HG03442 (cell line): ENCODE data around the gene PDE4C.

ENCODE experiments used
- ATAC-seq: cut with Tn5 transposase; IDR thresholded peaks from one replicate; pipeline ENCODE4 v1.9.1; 2021; ENCODE audit warnings: mild to moderate bottlenecking, moderate library complexity; ENCODE audit not compliant: unreplicated experiment

PDE4C gene

DNA sequence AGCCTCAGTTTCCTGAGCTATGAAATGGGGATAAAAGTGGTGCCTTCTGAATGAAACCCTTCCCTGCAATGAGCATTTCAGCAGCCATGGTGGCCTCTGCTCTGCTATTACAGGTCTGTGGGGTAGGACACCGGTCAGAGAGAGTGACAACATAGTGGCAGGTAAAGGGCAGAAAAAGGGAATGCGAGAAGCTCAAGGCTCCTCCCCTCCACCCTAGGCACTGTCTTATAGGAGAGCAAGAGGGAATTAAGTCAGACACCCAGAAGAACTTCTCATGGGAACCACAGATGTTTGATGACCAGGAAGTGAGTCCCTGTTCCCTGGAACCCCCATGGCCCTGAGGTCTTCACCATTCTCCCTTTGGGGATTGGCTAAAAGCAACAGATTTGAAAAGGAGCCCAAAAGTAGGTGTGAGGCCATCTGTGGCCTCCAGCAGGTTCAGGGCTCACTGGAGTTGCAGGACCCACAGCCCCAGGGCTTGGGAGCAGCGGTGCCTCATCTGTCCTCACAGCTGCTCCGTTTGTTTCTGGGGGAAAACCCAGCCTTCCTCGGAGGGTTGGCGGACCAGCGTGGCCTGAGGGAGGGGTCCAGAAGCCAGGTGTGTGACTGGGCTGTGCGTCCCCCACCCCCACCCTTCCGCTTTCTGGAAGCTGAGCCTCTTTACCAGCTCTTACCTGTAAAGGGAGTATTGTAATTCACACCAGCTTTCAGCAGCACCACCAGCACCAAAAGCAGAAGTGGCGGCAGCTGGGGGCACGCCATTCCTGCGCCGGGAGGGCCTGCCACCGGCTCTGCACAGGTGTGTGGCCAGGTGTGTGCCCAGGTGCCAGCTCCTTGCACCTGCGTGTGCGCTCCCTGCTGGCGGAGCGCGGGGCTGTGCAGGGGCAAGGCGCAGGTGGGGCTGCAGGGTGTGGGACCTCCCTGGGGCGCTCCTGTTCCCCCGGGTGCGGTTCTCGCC, 28.6 kb upstream of the PDE4C start:
- no peak for ATAC-seq

GRCh38 chr19:18253716-18254115, 27.5 kb upstream of the PDE4C start:
- ATAC-seq = no peak

GRCh38 chr19:18253130-18253529, 26.9 kb upstream of the PDE4C start:
- ATAC-seq = no peak

- ATAC-seq = no peak
These were observed 26.1 kb upstream of the PDE4C start for GRCh38 chr19:18252370-18252717.

DNA sequence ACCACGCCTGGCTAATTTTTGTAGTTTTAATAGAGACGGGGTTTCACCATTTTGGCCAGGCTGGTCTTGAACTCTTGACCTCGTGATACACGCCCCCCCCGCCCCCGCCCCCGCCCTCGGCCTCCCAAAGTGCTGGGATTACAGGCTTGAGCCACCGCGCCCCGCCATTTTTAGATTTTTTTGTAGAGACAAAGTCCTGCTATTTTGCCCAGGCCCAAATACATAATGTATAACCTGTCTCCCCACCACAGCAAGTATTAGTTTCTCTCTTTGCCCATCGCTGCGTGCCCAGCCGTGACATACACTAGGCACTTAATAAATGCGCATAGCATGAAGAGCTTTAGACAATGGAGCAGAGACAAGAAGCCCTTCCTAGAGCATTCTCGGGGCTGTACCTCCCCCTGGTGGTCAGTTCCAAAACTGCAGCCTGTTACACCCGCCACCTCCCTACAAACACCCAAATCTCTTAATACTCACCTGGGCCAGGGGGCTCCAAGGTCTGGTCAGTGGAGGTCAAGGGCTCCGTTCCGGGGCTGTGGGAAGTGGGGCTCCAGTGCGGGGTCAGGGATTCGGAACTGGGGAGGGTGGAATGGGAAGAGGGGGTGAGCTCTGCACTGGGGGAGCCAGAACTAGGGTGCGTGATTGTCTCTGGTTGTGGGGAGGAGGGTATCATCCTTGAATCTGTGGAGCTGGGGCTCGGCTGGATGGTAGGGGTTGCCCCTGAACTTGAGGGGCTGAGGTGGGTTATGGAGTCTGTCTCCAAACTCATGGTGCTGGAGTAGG, 25.5 kb upstream of the PDE4C start:
- ATAC-seq = no peak

DNA sequence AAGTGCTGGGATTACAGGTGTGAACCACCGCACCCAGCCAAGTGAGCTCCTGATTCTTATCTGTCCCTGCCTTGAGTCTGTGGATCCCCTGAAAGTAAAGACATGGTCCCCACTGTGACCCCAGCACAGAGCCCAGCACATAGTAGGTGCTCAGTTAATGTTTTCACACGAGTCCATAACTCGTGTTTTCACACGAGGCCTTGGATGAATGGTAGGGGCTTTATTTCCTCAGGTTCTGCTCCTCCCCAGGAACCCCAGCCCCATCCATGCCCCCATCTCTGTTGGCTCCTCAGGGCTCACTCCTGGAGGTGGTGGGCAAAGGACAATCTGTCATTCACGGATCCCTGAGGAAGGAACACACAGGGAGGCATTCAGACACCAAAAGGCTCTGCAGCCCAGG, 23.6 kb upstream of the PDE4C start:
- ATAC-seq = no peak

GRCh38 chr19:18245297-18245696, 19.1 kb upstream of the PDE4C start:
- no peak for ATAC-seq

- ATAC-seq = no peak
These were observed 13.1 kb upstream of the PDE4C start for GRCh38 chr19:18239303-18239702.

GRCh38 chr19:18234194-18234593, 8.0 kb upstream of the PDE4C start:
- ATAC-seq = no peak

- no peak for ATAC-seq
These were observed 7.1 kb upstream of the PDE4C start for GRCh38 chr19:18233224-18233825.

DNA sequence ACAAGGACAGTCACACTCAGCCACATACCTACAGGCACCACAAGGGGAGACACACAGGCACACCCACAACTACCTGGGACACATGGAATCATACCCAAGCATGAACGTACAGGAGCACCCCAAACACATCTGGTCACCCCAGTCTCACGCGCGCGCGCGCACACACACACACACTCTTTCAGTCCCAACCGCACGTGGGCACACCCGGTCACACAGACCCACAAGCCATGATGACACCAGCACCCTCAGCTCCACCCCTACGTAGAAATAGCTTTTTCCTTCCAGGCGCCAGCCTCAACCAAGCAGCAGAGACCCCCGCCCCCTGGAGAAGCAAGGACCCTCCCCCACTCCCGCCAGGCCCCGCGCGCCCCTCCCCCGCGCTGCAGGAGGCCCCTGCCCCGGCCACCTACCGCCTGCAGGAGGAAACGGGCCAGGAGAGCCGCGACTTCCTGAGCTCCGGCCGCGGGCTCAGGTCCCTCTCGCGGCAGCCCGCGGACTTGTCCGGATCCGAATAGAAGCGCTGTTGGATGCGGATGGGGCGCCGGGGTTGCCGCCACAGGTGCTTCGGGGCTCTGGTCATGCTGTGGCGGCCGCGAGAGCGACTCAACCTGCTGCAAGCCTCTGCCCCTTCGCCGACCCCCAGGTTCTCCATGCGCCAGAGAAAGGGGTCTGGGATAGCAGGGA, 6.4 kb upstream of the PDE4C start:
- no peak for ATAC-seq

DNA sequence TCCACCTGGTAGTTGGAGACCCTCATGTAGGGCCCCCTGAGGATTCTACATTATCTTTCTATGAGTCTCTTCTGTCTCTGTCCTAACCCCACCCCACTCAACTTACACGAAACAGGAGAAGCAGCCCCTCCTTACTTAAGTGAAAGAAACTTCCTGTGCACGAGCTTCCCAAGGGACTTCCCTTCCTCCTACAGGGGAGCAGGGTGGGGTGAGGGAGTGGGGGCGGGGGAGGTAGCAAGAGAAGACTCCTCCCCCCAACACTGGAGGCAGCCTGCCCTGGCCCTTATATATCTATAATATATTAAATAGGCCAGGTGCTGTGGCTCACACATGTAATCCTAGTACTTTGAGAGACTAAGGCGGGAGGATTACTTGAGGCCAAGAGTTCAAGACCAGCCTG, 5.5 kb upstream of the PDE4C start:
- ATAC-seq = no peak

DNA sequence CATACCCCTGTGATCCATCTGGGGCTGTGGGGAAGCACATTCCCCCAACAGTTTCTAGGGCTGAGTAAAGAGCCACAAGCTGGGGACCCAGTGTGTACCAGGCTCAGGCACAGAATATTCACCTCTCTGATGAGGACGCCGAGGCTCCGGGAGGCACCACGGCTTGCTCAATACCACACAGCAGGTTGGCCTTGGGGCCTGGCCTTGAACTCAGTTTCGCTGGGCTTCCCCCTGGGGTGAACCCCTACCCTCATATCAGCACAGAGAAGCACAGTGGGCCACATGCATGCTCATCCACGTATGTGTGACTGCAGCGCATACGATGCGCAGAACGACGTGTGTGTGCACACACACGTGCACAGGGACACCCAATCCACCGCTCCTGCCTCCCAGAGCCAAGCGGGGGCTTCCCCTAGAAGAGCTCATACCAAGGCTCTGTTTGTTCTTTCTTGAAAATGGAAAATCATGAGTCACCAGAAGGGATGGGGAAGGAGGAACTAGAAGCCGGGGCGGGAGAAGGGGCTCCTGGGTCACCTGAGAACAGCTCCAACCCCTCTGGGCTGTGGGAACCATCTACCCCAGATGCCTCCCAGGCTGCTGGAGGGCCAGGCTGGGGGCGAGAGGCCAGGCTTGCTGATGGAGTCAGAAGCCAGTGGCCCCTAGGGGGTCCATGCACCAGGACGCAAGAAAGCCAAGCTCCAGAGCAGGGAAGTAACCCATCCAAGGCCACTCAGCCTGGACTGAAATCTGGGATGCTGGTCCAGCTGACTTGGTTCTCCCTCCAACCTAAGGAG, 4.9 kb upstream of the PDE4C start:
- ATAC-seq = no peak

DNA sequence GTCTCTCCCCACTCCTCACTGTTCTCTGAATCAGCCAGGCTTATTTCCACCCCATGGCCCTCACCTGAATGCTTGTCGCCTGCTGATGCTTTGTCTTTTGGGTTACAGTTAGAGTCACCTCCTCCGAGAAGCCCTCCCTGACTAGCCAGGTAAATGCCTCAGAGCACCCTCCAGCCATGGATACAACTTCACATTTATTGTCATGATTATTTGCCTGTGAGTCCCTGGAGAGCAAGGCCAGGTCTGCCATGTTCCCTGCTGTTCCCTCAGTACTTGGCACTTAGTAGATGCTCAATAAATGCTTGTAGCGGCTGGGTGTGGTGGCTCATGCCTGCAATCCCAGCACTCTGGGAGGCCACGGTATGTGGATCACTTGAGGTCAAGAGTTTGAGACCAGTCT, 3.7 kb upstream of the PDE4C start:
- ATAC-seq = no peak

DNA sequence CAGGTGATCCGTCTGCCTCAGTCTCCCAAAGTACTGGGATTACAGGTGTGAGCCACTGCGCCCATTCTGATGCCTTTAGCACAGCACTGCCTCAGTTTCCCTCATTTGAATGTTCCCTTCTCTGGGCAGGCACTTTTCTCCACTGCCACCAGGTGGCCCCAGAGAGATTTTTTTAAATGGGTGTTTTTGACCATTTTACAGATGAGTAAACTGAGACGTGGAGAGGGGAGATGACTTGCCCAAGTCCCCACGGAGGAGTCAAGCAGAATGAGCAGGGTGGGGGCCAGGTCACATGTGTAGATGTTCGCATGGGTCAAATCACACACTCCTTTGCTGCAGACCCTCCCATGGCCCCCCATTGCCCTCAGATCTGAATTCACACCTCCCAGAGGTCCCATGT, 3.2 kb upstream of the PDE4C start:
- no peak for ATAC-seq

DNA sequence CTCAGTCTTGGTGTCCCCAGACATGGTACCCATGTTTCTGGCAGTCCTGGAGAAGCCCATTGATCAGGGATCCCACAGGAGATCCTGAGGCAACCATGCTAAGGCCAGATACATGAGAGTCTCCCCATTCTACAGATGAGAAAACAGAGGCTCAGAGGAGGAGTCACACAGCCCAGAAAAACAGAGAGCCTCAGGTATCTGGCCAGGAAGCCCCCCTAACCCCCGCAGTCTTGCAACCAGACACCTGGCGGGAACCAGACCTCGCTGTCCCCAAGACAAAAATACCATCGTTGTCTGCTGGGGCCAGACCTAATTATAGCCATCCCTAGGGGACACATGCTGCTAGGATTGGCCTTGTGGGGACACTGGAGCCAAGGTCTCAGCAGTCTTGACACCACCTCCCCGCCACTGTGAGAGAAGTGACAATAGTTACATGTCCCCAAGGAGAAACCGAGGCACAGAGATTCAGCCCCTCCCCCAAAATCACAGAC, 1.6 kb upstream of the PDE4C start:
- ATAC-seq = no peak

- ATAC-seq = no peak
These were observed 930 bp upstream of the PDE4C start for GRCh38 chr19:18226956-18227780.

- no peak for ATAC-seq
These were observed 910 bp downstream of the PDE4C start for GRCh38 chr19:18225355-18225701.
